Stimulated activated CD4-positive, alpha-beta T cell treated with anti-CD3 and anti-CD28 coated beads, Interleukin-4, amount 100 ng/mL, for 4 hours (primary cell): ENCODE results near the gene SCYGR3.

Experiments
- DNase-seq, 2 experiments: peaks; one replicate each; pipeline ENCODE4 v3.0.0-alpha.2; 2020

SCYGR3 gene, protein sequence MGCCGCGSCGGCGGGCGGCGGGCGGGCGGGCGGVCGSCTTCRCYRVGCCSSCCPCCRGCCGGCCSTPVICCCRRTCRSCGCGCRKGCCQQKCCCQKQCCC

DNA sequence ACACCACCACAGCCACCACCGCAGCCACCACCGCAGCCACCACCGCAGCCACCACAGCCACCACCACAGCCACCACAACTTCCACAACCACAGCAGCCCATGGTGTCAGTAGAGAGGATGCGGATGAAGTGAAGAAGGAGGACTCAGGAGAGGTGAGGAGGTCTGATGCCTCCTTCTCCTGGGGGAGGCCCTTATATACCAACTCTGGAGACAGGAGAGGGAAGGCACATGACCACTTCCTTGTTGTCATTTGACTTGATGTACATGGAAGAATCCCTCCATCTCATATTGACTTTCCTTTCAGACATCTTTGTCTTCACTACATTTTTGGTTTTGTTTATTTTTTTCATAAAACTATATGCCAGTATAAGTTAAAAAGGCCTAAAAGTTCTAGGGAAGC is at the start of gene SCYGR3:
SCYGR3 (minus strand) TSS at position 101 of the 400 bp plus-strand sequence; CDS start at position 101, 0 bp downstream.
- no peak for DNase-seq

DNA sequence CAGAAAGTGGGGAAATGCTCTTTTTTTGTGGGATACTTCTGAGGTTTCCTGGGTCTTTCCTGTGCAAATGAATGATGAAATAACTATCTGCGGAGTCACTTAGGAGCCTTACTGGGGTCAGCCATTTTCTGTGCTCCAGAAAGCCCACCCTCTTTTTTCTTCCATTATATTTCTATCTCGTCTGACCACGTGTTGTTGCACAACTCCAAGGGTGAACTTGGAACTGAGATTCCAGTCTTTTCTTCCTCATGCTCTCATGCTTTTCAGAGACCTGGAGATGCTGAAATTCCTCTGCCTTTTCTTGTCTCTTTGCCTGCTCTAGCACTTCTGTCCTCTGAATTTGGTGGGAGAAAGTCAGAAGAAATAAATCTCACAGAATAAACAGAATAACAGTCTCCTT is 47.2 kb upstream of the SCYGR3 start:
- no peak for DNase-seq

DNA sequence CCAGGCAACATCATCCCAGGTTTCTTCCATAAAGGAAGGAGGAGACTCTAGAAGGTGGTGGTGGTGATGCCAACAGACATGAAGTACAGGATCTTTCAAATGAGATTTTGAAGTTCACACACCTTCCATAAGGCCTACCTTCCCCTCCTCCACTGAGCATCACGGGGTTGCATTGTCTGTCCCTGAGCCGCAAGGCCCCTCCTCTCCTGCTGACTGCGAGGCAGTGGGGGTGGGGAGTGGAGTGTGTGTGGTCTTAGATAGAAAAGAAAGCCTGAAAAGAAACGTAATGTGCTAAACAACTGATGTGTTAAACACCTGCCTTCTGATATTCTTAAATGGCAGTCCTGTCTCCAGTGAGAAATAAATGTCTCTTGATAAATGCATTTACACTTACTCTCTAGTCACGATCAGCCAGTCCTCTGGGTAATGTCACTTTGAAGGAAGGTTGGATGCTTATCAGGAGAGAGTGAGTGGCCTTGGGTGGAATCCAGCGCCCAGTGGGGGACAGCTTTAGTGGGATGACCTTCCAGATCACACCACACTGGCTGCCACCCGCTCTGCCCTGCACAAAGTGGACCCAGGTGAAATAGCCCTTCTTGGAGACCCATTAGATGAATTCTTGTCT is 46.5 kb upstream of the SCYGR3 start:
- DNase-seq: no peak

DNA sequence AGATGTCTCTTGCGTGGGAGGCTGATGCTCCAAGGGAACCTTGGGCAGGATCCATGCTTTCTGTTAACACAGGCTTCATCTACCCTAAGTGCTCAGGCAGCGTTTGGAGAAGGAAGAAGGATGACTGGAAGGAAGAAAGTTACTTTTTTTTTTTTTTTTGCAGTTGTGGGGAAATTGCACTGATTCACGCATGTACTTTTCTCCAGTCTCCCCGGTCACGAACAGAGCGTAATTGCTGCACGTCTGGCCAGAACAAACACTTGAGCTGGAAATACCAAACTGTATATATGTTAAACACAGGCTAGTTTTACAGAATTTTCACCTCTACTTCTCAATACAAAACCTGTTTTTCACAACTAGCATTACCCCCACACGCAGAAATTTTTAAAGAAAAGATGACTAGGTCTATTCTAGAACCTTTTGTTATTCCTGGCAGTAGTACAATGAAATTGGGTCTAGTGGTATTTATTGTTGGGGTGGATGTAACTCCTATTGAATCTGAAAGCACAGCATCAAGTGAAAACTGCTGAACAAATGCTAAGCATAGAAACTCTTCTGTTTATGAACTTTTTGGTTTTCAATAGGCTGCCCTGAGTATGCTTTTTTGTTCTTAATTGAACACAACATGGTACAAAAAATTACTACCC is 42.7 kb upstream of the SCYGR3 start:
- DNase-seq: no peak

DNA sequence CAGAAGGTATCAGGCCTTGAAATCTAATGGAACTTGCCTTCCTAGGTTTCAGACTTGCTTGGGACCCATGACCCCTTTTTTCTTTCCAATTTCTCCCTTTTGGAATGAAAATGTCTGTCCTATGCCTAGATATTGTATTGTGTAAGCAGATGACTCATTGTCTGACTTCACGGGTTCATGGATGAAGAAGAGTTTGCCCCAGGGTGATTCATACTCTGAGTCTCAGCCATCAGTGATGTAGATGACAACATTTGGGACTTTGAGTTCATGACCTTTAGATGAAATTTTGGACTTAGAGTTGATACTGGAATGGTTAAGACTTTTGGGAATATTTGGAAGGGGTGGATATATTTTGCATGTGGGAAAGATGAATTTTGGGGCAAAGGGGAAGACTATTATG is 40.8 kb upstream of the SCYGR3 start:
- DNase-seq: no peak

DNA sequence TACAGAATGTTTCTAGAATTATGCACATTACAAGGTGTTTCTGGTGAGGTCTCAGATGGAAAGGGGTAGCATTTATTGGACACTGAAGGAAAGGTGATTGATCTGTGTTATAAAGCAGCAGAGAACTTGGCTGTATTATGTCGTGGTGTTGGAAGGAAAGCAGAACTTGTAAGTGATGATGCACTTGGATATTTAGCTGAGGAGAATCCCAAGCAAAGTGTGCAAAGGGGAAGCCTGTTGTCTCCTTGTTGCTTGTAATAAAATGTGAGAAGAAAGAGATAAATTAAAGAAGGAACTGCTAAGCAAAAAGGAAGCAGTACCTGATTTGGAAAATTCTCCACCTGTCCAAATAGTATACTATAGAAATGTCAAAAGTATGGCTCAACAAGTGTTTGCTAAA is 39.8 kb upstream of the SCYGR3 start:
- DNase-seq: no peak

DNA sequence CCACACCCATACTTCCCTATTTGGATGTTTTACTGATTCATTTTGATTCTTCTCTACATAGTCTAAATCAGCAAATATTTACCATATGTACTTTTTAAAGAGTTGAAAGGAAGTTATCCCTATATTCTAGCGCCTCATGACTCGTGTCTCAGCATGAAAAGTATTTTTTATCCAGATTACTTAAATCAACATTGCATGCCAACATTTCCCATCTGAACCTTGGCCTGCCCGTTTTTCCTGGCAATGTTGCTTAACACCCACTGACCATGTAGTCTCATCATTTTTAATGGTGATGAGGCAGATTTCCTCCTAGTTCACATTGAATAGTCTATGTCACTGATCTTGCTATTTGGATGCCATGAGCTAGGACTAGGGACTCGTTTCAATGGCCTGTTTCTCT is 38.8 kb upstream of the SCYGR3 start:
- no peak for DNase-seq

DNA sequence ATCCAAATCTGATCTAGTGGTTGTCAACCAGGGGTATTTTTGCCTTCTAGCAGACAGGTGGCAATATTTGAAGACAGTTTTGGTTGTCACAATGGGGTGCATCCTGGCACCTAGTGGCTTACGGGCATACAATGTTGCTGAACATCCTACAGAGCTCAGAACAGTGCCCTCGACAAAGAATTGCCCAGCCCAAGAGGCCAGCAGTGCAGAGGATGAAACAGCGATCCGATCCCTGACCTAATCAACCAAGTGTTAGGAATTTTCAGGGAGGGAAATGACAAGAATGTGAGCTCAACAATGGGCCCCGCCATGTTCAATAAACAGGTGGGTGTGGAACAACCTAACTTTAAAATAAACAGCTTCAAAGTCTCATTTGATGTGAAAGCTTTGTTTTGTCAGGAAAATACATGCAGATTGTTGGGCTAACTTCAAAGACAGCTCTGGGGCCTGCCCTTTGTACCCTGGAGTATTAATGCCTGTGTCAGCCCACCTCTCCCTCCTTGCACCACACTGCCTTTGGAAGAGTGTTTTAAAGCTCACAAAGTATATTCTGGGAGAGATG is 29.4 kb upstream of the SCYGR3 start:
- DNase-seq: no peak

DNA sequence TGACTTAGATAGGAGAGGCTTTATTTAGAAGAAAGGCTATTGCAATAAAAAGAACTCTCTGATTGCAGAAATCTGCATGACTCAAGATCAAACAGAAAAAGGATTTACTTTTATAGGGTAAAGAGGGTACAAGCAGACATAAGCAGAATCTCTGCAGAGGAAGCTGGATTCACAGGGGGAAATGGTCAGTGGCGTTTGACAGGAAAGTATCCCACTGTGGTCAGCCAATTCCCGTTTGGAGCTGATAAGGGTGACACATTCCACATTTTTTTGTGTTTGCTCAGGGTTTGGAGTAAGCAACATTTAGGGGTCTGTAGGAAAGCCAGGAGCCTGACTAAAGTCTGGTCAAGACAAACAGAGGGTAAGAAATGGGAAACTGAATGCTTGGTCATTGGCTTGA is 28.0 kb upstream of the SCYGR3 start:
- no peak for DNase-seq

DNA sequence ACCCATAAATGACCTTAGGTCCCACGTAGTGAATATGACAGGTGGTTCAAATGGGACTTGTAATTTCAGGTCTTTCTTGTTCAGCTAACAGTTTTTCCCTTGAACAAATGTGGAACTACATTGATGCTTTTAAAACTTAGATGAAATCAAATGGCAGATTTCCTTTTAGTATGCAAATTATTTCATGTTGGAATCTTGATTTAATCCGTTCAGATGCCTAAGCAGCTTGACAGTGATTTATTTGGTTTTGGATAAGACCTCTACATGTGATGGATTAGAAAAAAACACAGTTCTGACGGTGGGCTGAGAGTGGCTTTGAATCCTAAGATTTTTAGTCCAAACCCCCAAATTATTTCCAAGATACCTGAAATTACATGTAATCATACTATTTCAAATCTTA is 19.6 kb upstream of the SCYGR3 start:
- no peak for DNase-seq

DNA sequence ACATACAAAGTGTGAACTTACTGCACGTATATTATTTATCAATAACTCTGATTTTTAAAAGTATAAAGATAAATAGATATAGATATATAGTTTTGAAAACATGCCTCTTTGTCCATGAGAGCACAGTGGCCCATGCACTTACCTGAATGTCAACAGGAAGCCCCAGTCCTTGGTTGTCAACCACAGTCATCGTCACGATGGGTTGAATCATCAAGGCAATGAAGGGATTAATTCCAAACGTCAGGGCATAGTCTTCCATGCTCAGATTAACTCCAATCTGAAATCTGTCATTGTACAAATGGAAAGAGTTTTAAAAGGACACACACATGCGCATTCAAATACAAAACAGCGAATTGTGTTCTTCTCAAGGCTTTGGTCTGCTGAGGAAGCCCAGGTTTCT is 18.2 kb upstream of the SCYGR3 start:
- DNase-seq: no peak

DNA sequence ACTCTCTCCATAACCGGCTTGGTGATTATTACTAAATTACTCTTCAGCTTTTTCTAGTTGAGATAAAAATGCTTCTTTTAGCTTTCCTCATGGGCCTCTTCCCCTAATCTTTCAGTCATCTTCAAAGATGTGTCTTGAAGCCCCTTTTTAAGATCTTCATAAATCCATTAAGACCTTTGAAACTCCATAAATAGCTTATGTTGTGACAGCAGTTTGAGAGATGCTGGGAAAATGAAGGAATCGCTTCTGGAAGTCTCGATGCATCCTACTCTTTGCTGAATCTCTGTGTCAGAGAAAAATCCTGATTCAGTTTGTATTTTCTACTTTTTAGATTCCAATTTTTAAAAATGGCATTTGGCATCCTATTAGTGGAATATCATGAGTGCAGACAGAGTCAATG is 15.7 kb upstream of the SCYGR3 start:
- DNase-seq: no peak

DNA sequence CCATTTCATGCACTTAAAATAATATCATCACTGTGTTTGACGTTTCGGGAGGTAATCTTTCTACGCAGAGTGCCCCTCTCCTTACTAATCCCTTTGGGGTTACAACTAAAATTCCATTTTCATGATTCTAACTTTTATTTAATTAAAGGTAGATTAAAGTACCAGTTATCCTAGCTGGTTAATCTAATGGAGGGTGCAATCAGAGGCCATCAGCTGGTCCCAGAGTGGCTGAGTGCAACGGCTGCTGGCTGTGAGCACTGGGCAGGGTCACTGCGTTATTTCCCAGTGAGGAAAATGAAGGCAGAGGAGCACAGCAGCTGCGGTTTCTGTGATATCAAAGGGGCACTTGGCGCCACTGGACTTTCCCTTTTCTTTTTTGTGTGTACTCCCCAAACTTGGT is 14.8 kb upstream of the SCYGR3 start:
- no peak for DNase-seq

DNA sequence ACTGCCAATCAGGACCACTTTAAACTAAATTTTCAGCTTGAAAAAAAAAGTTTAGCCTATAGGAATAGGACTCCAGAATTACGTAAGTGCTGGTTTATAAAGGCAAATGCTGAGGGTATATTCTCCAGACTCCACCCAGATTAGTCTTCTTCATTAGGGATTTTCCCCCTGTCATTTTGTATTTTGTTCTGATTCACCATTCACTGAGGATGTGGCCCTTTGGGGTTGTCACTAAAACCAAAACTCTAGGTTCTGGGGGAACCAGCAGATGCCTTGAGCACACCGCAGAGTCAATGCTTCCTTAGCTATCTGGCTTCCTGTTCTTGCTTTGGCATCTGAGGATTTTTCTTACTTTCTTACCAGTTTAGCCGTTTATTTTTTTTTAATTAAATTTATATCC is 13.1 kb upstream of the SCYGR3 start:
- no peak for DNase-seq

DNA sequence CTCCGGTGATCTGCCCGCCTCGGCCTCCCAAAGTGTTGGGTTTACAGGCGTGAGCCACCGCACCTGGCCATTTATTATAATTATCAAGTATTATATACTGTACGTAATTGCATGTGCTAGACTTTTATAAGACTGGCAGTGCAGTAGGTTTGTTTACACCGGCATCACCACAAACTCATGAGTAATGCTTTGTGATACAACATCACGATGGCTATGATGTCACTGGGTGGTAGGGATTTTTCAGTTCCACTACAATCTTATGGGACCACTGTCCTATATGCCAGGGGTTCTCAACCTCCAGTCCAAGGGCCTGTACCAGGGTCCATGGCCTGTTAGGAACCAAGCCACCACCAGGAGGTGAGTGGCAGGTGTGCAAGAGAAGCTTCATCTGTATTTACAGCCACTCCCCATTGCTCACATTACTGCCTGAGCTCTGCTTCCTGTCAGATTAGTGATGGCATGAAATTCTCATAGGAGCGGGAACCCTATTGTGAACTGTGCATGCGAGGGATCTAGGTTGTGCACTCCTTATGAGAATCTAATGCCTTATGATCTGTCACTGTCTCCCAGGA is 12.0 kb upstream of the SCYGR3 start:
- no peak for DNase-seq

DNA sequence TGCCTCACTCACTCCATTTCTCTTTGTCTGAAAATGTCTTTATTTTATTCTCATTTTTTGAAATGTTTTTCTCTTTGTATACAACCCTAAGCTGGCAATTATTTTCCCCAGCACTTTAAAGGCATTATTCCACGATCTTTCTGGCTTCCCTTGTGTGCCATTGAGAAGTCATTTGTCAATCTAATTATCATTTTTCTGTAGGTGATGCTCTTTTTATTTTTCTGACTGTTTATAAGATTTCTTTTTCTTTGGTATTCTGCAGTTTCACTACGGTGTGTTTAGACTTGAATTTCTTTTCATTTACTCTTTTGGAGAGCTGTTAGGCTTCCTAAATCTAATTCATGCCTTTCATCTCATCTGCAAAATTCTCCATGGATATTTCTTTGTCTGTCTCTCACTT is 10.8 kb upstream of the SCYGR3 start:
- DNase-seq: no peak

DNA sequence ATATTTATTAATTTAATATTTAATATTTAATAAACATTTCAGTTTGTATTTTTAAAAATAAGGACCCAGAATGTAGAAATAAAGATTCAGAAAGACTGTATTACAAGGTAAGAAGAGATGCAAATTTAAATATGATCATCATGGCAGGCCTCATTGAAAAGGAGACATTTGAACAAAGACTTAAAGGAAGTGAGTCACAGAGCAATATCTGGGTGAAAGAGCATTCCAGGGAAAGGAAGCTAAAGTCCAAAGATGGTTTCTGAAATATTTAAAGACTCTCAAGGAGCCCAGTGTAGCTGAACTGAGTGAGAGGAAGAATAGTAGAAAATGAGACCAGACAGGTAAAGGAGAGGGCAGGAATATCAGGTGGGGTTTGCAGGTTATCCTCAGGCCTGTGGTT is 8.6 kb upstream of the SCYGR3 start:
- no peak for DNase-seq

DNA sequence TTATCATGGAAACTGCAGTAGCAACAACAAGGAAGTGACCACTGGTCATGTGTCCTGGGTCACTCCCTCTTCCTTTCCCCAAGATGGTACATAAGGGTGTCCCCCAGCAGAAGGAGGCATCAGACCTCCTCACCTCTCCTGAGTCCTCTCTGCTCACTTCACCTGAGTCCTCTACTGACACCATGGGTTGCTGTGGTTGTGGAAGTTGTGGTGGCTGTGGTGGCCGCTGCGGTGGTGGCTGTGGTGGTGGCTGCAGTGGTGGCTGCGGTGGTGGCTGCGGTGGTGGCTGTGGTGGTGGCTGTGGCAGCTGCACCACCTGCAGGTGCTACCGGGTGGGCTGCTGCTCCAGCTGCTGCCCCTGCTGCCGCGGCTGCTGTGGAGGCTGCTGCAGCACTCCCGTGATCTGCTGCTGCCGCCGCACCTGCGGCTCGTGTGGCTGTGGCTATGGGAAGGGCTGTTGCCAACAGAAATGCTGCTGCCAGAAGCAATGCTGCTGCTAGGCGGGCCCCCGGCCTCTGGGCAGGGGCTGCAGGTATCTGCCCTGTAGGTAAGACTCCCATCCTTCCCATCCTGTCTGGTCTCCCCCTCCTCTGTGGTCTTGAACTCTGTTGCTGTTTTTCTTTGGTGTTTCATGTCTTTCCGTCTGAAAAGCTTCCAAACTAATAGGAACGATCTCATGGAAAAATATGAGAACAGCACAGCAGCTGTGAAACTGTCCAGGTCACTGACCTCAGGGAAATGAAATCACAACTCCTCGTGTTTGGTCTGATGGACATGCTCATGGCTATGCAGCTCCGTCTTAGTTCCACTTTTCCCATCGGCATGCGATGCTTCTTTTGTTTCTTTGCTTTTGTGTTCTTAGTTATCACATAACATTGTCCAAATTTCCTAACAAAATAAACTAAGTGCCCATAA is 2.9 kb upstream of the SCYGR3 start, which contains the start of gene SCYGR4:
SCYGR4 (plus strand) TSS at position 183 of the 915 bp plus-strand sequence; CDS start at position 183, 0 bp downstream.
- DNase-seq: no peak

DNA sequence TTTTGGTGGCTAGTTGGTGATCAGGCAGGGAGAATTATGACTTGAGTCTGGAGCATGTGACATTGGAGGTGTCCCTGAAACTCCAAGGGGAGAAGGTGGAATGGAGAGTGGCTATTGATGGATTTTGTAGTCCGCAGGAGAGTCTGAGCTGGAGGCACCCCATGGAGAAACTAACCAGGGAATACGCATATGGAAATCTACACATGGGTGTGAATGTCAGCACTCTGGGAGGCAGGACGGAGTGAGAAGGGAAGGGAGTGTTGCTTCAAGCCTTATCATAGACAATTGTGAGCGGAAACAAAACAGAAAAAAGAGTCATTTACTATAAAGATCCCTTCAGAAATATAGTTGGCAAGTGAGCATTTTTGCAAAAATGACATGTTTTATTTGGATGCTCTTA is 2.0 kb upstream of the SCYGR3 start:
- DNase-seq: no peak

DNA sequence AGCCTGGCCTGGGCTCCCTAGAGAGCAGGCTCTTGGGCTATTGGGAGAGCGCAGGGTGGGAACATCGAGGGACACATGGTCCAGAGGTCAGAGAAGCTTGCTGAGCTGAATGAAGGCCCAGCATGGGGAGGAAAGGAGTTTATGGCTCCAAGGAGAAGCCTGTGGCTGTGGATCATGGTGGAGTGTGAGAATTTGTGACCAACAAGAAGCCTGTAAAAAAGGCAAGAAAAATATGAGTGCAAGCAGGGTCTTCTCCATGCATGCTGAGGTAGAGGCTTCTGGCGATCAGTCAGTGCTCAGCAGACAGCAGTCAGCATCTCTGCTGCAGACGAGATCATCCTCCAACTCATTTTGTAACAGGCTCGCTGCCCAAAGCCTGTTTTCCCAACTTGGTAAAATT is 1.3 kb upstream of the SCYGR3 start:
- DNase-seq: no peak

DNA sequence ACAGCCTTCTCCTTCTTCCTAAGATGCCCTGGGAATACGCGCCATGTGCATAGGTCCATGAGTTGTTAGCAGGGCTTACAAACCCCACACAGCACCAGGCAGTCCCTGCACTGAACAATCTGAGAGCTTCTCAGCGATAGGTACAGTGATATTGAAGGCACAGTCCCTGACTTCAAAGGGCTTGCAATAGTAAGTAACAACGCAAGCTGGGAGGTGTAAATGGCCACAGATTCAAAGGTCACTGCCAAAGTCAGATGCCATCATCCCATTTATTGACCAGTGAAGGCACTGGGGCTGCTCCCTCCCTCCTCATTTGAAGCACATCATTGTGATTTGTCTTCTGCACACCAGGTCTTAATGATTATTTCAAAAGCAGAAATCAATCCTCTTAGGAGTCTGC is 541 bp upstream of the SCYGR3 start:
- no peak for DNase-seq

DNA sequence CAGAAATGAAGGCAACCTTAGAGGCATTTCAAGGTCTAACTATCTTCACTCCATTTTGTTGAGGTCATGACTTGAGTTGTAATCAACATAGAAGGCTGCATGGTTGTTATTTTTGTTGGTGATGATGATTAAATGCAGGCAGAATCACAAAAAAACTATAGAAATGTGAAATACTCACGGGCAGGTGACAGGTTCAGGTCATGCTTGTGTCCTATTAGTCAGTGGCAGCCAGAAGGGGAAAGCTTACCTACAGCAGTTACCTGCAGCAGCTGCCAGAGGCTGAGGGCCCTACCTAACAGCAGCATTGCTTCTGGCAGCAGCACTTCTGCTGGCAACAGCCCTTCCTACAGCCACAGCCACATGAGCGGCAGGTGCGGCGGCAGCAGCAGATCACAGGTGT is 394 bp downstream of the SCYGR3 start:
- no peak for DNase-seq

DNA sequence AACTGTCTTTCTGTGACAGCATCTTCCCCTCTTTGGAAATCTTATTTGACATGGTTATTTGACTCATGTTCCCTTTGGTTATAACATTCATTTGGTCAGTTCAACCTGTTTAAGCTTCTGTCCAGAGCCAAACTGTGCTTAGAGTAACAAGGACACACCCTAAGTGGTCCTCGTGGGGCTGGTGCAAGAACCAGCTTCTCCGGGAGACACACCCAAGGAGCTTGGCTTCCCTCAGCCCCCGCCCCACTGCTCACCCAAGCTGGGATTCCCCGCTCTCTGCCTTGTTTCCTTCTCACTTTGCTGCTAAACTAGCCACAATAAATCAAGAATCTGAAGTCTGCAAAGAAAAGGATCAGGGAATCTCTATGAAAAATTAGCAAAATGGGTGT is 1.4 kb downstream of the SCYGR3 start:
- no peak for DNase-seq
